ENCODE data around the gene CRK. TPM values are rescaled to one million over a fixed set of nuclear protein-coding genes. Genes with fewer than 3 reads are reported as not detected.

CRK gene
- total RNA-seq, 1 experiment from 2014 or later: 41.8 TPM

- no peak overlapping the region for H3K9ac ChIP-seq (ENCODE audit: low read length)
- ChIA-PET CTCF (no interaction called here), POLR2A (ENCODE audit: unreplicated experiment) (no interaction called here)
- DNase-seq (no peak), ATAC-seq (no peak)
- no TSS peak for BruUV-seq (replicated peaks)
- no peak overlapping the region for H3K27ac ChIP-seq (ENCODE audit: low read length)
- no peaks in the 10 kb centered on the region for H3F3A ChIP-seq (ENCODE audit: low read length, unreplicated experiment)
- no peaks in the 10 kb centered on the region for H4K20me1 ChIP-seq (ENCODE audit: low read length)
- H3K27me3 ChIP-seq (ENCODE audit: low read length): no peaks in the 10 kb centered on the region
- no peaks in the 10 kb centered on the region for H3K9me2 ChIP-seq (replicated peaks; ENCODE audit: low read length)
- TF ChIP-seq CTCF (conservative IDR thresholded peaks at IDR 0.05; ENCODE audit: low read depth, low read length) (no peak), EZH2phosphoT487 (IDR thresholded peaks at IDR 0.05; ENCODE audit: borderline replicate concordance, low read length) (no peak), EZH2 (IDR thresholded peaks at IDR 0.05; ENCODE audit: low read length, unreplicated experiment) (no peak)
- H3K36me3 ChIP-seq (ENCODE audit: low read depth, low read length): peaks cover 13% of the 10 kb centered on the region
- intact Hi-C loops (cut with micrococcal nuclease): no loop called here
- H2AFZ ChIP-seq (ENCODE audit: low read length): no peak overlapping the region
- H3K79me2 ChIP-seq (ENCODE audit: low read length): peaks cover 67% of the 10 kb centered on the region
- no peak overlapping the region for H3K4me2 ChIP-seq (ENCODE audit: low read length)
- no peaks in the 10 kb centered on the region for H3K4me1 ChIP-seq (ENCODE audit: insufficient read depth, low read length)
- H3K4me3 ChIP-seq (ENCODE audit: low read length): no peak overlapping the region
- H3K9me3 ChIP-seq (ENCODE audit: low read length): no peaks in the 10 kb centered on the region
Observed at GRCh38 chr17:1431631-1432104, 24.4 kb downstream of the CRK start.

- Histone ChIP-seq H3K4me2 (ENCODE audit: low read length) (peak overlapping the region; percentile 63), H3K4me1 (ENCODE audit: insufficient read depth, low read length) (peaks cover 17% of the 10 kb centered on the region), H3K9me3 (ENCODE audit: low read length) (no peaks in the 10 kb centered on the region), H3K9me2 (replicated peaks; ENCODE audit: low read length) (no peaks in the 10 kb centered on the region), H3F3A (ENCODE audit: low read length, unreplicated experiment) (peaks cover 3% of the 10 kb centered on the region), H3K27ac (ENCODE audit: low read length) (peak overlapping the region; percentile 71), H3K9ac (ENCODE audit: low read length) (peak overlapping the region; percentile 3; the same call in 1 of the 2 replicates), H3K27me3 (ENCODE audit: low read length) (no peaks in the 10 kb centered on the region), H3K36me3 (ENCODE audit: low read depth, low read length) (peaks cover 14% of the 10 kb centered on the region), H2AFZ (ENCODE audit: low read length) (peak overlapping the region; percentile 54; the same call in 1 of the 2 replicates), H4K20me1 (ENCODE audit: low read length) (no peaks in the 10 kb centered on the region), H3K79me2 (ENCODE audit: low read length) (peaks cover 38% of the 10 kb centered on the region), H3K4me3 (ENCODE audit: low read length) (no peak overlapping the region; the same call in 1 of the 2 replicates)
- DNase-seq (no peak), ATAC-seq (peak; percentile 33)
- no peak for TF ChIP-seq EZH2phosphoT487 (IDR thresholded peaks at IDR 0.05; ENCODE audit: borderline replicate concordance, low read length)
- ChIA-PET POLR2A (ENCODE audit: unreplicated experiment) (no interaction called here), CTCF (interaction anchor here (0.7 kb wide), 1 partner anchor 58 kb away, joined by 3 read pairs; no protein-coding TSS in a partner anchor)
- BruUV-seq (replicated peaks): no TSS peak
- intact Hi-C loops (cut with micrococcal nuclease): loop anchor here (10.0 kb wide), 1 partner anchor 59 kb away; no protein-coding TSS in a partner anchor
Observed at GRCh38 chr17:1423456-1424135, 32.4 kb downstream of the CRK start.

GRCh38 chr17:1422885-1423284, 33.1 kb downstream of the CRK start:
- no peak overlapping the region; the same call in 1 of the 2 replicates for H3K4me3 ChIP-seq (ENCODE audit: low read length)
- ChIA-PET POLR2A (ENCODE audit: unreplicated experiment) (no interaction called here), CTCF (interaction anchor here (0.7 kb wide), 1 partner anchor 58 kb away, joined by 3 read pairs; no protein-coding TSS in a partner anchor)
- H3K27ac ChIP-seq (ENCODE audit: low read length): peak overlapping the region; percentile 71
- peak overlapping the region; percentile 3; the same call in 1 of the 2 replicates for H3K9ac ChIP-seq (ENCODE audit: low read length)
- TF ChIP-seq EZH2phosphoT487 (IDR thresholded peaks at IDR 0.05; ENCODE audit: borderline replicate concordance, low read length) (no peak), CTCF (conservative IDR thresholded peaks at IDR 0.05; ENCODE audit: low read depth, low read length) (no peak), EZH2 (IDR thresholded peaks at IDR 0.05; ENCODE audit: low read length, unreplicated experiment) (no peak)
- no peaks in the 10 kb centered on the region for H4K20me1 ChIP-seq (ENCODE audit: low read length)
- peaks cover 38% of the 10 kb centered on the region for H3K79me2 ChIP-seq (ENCODE audit: low read length)
- H3K4me1 ChIP-seq (ENCODE audit: insufficient read depth, low read length): peaks cover 17% of the 10 kb centered on the region
- no TSS peak for BruUV-seq (replicated peaks)
- ATAC-seq (peak; percentile 98), DNase-seq (peak; percentile 89)
- H3K36me3 ChIP-seq (ENCODE audit: low read depth, low read length): peaks cover 14% of the 10 kb centered on the region
- H2AFZ ChIP-seq (ENCODE audit: low read length): peak overlapping the region; percentile 54
- H3K9me2 ChIP-seq (replicated peaks; ENCODE audit: low read length): no peaks in the 10 kb centered on the region
- H3K27me3 ChIP-seq (ENCODE audit: low read length): no peaks in the 10 kb centered on the region
- no peaks in the 10 kb centered on the region for H3K9me3 ChIP-seq (ENCODE audit: low read length)
- H3K4me2 ChIP-seq (ENCODE audit: low read length): peak overlapping the region; percentile 63
- intact Hi-C loops (cut with micrococcal nuclease): loop anchor here (10.0 kb wide), 1 partner anchor 58 kb away; no protein-coding TSS in a partner anchor
- peaks cover 3% of the 10 kb centered on the region for H3F3A ChIP-seq (ENCODE audit: low read length, unreplicated experiment)

Measured in PC-3 (cell line).